Measurements from ENCODE around the gene ERVFRD-1.
A peak's percentile ranks its signal among the peaks of the same experiment; 100 is the strongest.

ERVFRD-1 gene

DNA sequence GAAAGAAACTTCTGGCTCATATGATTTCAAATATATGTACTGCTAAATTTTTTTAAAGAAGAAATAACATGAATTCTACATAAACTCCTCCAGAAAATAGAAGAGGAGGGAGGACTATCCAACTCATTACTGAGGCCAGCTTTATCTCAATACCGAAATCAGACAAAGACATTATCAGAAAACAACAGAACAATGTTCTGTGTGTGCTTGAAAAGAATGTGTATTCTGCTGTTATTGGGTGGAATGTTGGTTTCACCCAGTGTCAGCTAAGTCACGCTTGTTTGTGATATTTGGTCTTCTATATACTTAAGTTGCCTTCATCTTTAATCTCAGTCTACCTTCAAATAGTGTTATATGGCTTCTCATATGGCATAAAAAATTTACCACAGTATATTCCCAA, 48.8 kb downstream of the ERVFRD-1 start:
- FAIRE-seq: no peak

DNA sequence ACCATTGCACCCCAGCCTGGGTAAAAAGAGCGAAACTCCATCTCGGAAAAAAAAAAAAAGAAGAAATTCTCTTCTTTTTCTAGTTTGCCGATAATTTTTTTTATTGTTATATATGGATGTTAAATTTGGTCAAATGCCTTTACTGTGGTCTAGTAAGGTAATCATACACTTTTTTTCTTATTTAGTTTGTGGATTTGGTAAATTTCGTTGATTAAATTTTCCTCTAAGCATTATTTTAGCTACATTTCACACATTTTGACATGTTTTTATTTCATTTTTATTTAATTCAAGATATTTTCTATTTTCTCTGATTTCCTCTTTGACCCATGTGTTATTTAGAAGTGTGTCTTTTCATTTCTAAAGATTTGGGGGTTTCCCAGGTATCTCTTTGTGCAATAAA, 49.4 kb downstream of the ERVFRD-1 start:
- DNase-seq (ENCODE audit: insufficient read length, low spot score) (no peak), FAIRE-seq (no peak)
- TF ChIP-seq POLR2A (IDR thresholded peaks at IDR 0.05; ENCODE audit: low read depth, low read length): no peak

More for the DNA sequence above, 48.8 kb downstream of the ERVFRD-1 start:
- TF ChIP-seq POLR2A (IDR thresholded peaks at IDR 0.05; ENCODE audit: low read depth, low read length): no peak
- DNase-seq (ENCODE audit: insufficient read length, low spot score): no peak

DNA sequence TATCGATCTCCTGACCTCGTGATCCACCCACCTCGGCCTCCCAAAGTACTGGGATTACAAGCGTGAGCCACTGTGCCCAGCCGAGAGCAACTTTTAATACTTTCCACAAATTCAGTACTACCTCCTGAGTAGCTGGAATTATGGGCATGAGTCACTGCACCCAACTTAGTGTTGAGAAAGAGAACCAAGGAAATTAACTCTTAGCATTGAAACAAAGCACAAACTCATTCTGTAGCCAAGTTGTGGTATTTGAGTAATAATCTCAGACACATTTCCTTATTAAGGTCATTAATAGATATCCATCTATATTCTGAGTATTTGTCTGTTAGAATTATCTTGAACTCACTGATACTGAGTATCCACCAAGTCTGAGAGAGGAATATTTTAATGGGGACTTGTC, 53.1 kb downstream of the ERVFRD-1 start:
- no peak for DNase-seq (ENCODE audit: insufficient read length, low spot score)
- TF ChIP-seq POLR2A (IDR thresholded peaks at IDR 0.05; ENCODE audit: low read depth, low read length): no peak
- no peak for FAIRE-seq

- FAIRE-seq (no peak), DNase-seq (ENCODE audit: insufficient read length, low spot score) (no peak)
- no peak for TF ChIP-seq POLR2A (IDR thresholded peaks at IDR 0.05; ENCODE audit: low read depth, low read length)
These were observed 54.7 kb downstream of the ERVFRD-1 start for GRCh38 chr6:11056871-11057270.

DNA sequence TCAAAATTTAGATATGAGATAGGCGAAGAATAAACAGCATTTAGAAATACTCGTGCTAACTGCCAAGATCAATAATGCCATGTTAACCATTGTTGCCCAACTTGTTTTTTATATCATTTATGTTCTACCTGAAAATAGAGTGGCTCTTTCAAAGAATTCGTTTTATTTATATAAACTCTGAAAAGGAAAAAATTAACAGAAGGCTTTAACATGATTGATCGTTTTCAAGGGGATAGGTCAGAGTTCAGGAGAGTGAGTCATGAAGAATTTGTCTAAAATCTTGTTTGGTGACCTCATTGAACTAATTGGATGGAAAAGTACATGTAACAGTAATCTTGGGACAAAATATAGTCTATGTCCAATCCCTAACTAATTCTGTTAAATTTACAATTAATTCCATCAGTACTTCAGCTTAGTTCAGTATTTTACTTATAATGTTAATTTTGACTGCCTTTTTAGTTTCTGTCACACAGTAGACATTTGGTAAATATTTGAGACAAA, 56.3 kb downstream of the ERVFRD-1 start:
- no peak for DNase-seq (ENCODE audit: insufficient read length, low spot score)
- TF ChIP-seq POLR2A (IDR thresholded peaks at IDR 0.05; ENCODE audit: low read depth, low read length): no peak
- FAIRE-seq: peak; percentile 58

GRCh38 chr6:11054722-11055121, 56.8 kb downstream of the ERVFRD-1 start:
- DNase-seq (ENCODE audit: insufficient read length, low spot score): no peak
- no peak for TF ChIP-seq POLR2A (IDR thresholded peaks at IDR 0.05; ENCODE audit: low read depth, low read length)
- no peak for FAIRE-seq

GRCh38 chr6:11053307-11053706, 58.2 kb downstream of the ERVFRD-1 start:
- FAIRE-seq (no peak), DNase-seq (ENCODE audit: insufficient read length, low spot score) (no peak)
- no peak for TF ChIP-seq POLR2A (IDR thresholded peaks at IDR 0.05; ENCODE audit: low read depth, low read length)

All from H54 (cell line).